NCI-H2196 treated with DMSO at 0.1 percent for 48 hours (cell line): Measurements from ENCODE around the gene GPR151.
A peak's percentile ranks its signal among the peaks of the same experiment; 100 is the strongest.
"Not testable (repeated sequence)": the region's sequence is repeated elsewhere in the genome, so short reads cannot be mapped to it uniquely, and the experiment has no call there.

ENCODE experiments used
- DNase-seq: peaks from one replicate; lab custom pipeline; 2025; ENCODE audit not compliant: unreplicated experiment; lab: John Stamatoyannopoulos, UW

GPR151 gene

DNA sequence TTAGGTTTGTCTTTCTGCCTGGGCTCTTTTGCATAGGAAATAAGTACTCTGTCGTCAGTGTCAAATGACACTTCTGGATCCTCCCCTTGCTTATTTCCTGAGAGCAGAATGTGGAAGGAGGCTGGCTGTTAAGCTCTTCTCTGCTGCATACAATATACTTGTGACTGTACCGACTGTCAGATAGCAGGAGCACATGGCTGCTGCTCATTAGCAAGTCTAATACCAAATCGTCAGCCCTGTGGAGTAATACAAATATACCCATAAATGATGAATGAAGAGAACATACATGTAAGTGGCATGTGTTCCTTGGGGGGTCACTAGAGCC lies at the start of gene GPR151:
GPR151 (minus strand) TSS at position 40 of the 325 bp plus-strand sequence. CDS start 77 bp downstream, outside the sequence.
- no peak for DNase-seq

- no peak for DNase-seq
Observed at GRCh38 chr5:146564007-146564762, 48.2 kb upstream of the GPR151 start.

- DNase-seq, result no peak
Observed at GRCh38 chr5:146562461-146562860, 46.5 kb upstream of the GPR151 start.

DNA sequence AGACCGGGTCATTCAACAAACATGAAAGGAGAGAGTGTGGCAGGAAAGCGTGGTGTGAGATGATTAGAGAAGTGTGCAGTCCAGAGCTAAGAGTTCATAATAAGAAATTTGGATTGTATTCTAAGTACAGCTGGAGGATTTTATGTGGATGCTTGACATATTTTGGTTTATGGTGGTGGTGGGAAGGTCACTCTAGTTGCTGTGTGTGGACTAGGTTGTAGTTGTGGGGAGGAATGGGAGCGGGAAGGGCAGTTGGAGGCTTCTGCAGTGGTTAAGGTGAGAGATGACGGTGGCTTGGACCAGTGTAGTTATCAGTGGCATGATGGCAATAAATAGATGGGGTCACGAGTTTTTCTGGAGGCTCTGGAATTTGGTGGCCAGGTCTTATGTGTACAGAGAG lies 45.7 kb upstream of the GPR151 start:
- DNase-seq, result no peak

GRCh38 chr5:146560205-146560812 lies 44.3 kb upstream of the GPR151 start:
- DNase-seq, result no peak

DNA sequence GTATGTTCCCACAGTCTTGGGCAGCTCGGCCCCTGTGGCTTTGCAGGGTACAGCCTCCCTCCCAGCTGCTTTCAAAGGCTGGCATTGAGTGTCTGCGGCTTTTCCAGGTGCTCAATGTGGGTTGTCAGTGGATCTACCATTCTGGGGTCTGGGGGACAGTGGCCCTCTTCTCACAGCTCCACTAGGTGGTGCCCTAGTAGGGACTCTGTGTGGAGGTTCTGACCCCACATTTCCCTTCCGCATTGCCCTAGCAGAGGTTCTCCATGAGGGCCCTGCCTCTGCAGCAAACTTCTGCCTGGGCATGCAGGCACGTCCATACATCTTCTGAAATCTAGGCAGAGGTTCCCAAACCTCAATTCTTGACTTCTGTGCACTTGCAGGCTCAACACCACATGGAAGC lies 40.9 kb upstream of the GPR151 start:
- not testable (repeated sequence) for DNase-seq

DNA sequence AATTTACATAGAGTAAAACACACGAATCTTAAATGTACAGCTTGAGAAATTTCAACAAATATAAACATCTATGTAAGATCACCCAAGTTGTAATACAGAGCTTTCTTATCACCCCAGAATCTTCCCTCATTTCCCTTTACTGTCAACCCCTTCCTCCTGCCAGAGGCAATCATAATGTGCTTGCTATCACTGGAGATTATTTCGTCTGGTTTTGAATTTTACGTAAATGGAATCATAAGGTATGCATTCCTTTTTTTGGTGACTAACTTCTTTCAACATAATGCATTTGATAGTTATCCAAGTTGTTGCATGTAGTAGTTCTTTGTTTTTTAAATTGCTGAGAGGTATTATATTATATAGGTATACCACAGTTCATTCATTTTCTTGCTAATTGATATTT lies 37.5 kb upstream of the GPR151 start:
- no peak for DNase-seq

DNA sequence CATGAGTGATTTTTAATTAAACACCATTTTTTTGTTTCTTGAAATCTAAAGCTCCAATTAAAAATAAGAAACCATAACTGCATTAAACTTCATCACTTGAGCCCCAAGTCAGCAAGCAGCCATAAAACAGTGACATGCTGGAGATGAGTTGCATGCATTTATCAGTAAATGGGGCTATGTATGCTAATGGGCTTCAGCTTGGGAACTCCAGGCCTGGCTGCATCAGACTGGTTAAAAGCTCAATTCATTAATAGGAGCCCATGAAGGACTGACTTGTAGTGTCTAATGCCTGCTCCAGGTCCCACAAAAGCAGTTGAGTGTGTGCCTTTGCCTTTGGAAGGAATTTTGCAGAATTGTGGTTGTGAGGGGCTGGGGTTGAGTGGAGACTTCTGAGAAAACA lies 33.6 kb upstream of the GPR151 start:
- DNase-seq, result no peak

DNA sequence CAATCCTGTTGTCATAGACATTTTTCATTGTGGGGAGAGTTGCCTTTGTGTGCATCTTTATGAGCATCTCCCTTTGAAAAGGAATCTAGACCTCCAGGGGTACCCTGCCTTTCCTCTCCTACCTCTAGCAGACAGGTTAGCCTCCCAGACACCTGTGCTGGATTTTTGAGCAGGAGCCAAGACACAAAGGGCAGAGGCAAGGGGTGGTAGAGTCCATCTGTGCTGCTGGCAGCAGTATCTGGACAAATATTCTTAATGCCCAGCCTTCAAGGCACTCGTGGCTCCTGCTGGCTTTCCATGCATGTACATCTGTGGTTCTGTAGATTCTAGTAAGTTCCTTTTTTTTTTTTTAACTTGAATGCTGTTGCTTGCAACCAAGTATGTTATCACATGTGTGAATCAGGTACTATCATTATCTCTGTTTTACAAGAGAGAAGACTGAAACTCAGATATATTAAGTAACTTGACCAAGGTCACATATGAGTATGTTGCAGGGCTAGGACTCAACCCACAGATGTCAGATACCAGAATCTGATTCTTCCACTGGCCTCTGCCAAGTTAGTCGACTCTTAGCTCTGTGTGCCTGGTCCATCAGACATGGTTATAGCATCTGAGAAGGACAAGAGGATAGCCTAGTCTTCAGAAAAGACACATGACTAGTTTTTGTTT lies 32.9 kb upstream of the GPR151 start:
- DNase-seq, result no peak

DNA sequence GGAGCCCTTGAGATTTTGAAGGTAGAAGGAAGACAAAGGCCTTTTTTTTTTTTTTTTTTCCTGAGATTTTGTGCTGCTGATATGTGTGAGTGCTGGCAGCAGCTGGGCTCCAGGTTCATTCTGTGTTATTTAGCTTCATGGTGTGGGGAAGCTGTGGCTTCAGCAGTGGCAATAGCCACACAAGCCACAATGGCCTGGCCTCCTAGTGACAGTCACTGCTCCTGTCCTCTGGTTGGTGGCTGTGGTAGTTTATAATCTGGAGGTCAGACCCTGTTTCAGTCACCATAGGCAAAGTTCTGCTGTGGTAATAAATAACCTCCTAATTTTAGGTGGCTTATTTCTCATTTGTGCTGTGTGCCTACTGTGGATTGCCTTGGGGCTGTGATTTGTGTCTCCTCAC lies 28.2 kb upstream of the GPR151 start:
- no peak for DNase-seq

- DNase-seq, result peak; percentile 44
Observed at GRCh38 chr5:146541958-146542849, 26.2 kb upstream of the GPR151 start.

- no peak for DNase-seq
Observed at GRCh38 chr5:146540414-146540813, 24.4 kb upstream of the GPR151 start.

GRCh38 chr5:146539973-146540372 lies 24.0 kb upstream of the GPR151 start:
- DNase-seq, result no peak

DNA sequence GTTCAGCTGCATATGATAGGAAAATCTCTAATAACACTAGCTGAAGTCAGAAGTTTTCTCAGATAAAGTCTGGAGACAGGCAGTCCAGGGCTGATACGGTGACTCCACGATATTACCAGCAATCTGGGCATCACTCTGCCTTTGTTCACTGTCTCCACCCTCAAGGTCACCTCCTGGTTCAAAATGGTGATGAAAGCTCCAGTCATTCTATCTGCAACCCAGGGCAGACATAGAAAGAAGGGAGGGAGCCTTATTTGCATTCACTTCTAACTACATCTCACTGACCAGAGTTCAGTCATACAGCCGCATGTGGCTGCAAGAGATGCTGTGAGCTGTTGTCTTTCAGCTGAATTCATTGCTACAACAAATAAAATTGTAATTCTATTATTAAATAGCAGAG lies 22.4 kb upstream of the GPR151 start:
- DNase-seq, result no peak

DNA sequence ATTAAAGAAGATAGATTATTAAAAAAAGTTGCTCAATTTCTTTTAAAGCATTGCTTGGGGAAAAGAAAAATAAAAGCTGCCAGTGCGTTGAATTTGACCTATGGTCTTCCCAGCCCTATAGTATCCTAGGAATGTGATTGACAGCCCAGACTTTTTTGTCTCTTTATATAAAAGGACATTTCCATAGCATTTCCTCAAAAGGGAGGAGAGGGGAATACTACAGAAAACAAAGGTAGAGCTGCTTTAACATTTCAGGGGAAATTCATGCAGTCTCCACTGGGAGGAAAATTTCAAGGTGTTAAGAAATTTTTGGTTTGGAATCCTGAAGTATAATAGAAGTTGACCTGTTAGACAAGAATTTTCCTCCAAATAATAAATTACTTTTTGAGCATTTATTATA lies 17.9 kb upstream of the GPR151 start:
- DNase-seq, result no peak

- peak; percentile 26 for DNase-seq
Observed at GRCh38 chr5:146533260-146533857, 17.4 kb upstream of the GPR151 start.

DNA sequence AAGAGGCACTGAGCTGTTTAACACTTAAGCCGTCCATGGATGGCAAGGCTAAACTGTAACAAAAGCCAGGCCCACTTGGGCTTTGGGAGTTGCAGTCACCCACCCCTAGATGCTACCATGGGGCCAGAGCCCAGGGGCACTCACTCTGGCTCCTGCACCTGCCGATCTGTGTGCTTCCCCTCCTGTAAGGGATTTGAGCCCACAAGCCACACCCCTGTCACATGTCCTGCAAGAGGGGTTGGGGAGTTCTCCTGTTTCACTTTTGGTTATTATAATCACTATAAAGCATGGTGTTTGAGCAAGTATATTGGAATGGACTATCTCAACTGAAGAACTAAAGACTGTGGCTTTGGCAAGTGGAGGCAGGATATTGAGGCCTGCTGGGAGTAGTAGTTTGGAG lies 14.0 kb upstream of the GPR151 start:
- no peak for DNase-seq

- no peak for DNase-seq
Observed at GRCh38 chr5:146528236-146528635, 12.2 kb upstream of the GPR151 start.

DNA sequence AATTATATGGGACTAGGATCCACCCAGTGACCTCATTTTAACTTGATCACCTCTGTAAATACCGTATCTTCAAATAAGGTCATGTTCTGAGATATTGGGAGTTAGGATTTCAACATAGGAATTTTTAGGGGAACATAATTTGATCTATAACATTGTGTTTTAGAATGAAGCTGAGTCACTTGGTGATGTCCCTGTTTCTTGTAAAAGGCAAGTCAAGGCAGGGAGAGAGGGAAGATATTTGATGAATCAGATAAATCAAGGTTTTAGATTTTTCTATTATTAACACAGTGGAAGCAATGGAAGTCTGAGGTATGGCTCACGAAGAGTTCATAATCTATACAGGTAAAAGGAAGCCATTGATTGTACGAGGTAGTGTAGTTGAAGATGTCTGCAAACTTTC lies 11.8 kb upstream of the GPR151 start:
- no peak for DNase-seq

GRCh38 chr5:146523698-146524097 lies 7.7 kb upstream of the GPR151 start:
- no peak for DNase-seq
